GM12875 (cell line): Measurements from ENCODE around the gene THSD1.

Experiments
- H3K4me3 ChIP-seq: one replicate; pipeline ENCODE4 v1.5.1; 2011; ENCODE audit warnings: low read depth, low read length, control low read depth
- CTCF ChIP-seq: IDR thresholded peaks from 2 replicates; pipeline ENCODE4 v1.5.1; 2011; ENCODE audit warnings: low read depth, mild to moderate bottlenecking, control low read depth, inconsistent platforms, low read length, moderate library complexity, borderline replicate concordance; ENCODE audit not compliant: insufficient read depth

The THSD1 gene

GRCh38 chr13:52450793-52451116 is 44.8 kb upstream of the THSD1 start:
- no peak overlapping the region for H3K4me3 ChIP-seq
- TF ChIP-seq CTCF = no peak

- peak; percentile 99 for TF ChIP-seq CTCF
- peak within 1 kb of the TSS; percentile 94 for H3K4me3 ChIP-seq
Observed at GRCh38 chr13:52450012-52450792, 44.2 kb upstream of the THSD1 start, which contains the start of gene VPS36. Gene VPS36 (minus strand): TSS chr13:52450634. CDS start chr13:52450594, 40 bp downstream.

GRCh38 chr13:52449331-52450011 is 43.5 kb upstream of the THSD1 start:
- peak overlapping the region; percentile 94 for H3K4me3 ChIP-seq
- no peak for TF ChIP-seq CTCF

- H3K4me3 ChIP-seq = no peak overlapping the region
- TF ChIP-seq CTCF = no peak
Observed at GRCh38 chr13:52447815-52448552, 42.0 kb upstream of the THSD1 start.

GRCh38 chr13:52447354-52447753 is 41.4 kb upstream of the THSD1 start:
- H3K4me3 ChIP-seq = no peak overlapping the region
- no peak for TF ChIP-seq CTCF

- TF ChIP-seq CTCF = no peak
- no peak overlapping the region for H3K4me3 ChIP-seq
Observed at GRCh38 chr13:52446265-52446664, 40.3 kb upstream of the THSD1 start.
